GM12891 (cell line): ENCODE results near the gene MYH14.

Experiments used
- POLR2A ChIP-seq: IDR thresholded peaks from 2 replicates; pipeline ENCODE4 v1.6.1; 2011; ENCODE audit warnings: low read depth, low read length, control low read depth
- POLR2AphosphoS5 ChIP-seq: IDR thresholded peaks from 2 replicates; pipeline ENCODE4 v1.6.1; 2011; ENCODE audit warnings: low read depth, low read length, control low read depth
- TAF1 ChIP-seq: IDR thresholded peaks from 2 replicates; pipeline ENCODE4 v1.6.1; 2011; ENCODE audit warnings: low read depth, low read length, control low read depth

DNA sequence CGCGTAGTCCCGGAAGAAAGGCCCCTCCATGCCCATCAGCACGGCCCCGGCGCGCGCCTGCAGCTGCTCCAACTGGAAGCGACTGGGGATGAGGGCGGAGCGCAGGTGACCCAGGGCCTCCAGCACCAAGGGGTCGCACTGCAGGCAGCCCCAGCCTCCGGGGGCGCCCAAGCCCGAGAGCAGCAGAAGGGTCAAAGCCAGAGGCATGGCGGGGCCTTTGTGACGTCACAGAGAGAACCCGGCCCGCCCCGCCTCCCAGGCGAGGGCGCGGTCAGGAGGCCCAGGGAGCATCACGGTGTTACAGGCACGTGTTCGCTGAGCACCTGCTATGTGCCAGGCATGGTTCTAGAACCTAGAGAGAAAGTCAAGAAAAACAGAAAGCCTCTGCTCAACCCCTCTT is 40.4 kb upstream of the MYH14 start, which contains the start of gene IZUMO2:
- TF ChIP-seq POLR2AphosphoS5 (no peak), TAF1 (no peak), POLR2A (no peak)
